COLO829 (cell line): ENCODE measurements around the gene EBF4.

Experiments
- DNase-seq: peaks from one replicate; pipeline ENCODE4 v3.0.0; 2012; ENCODE audit warnings: low spot score

The EBF4 gene

GRCh38 chr20:2700913-2701620 lies 8.5 kb downstream of the EBF4 start:
- no peak for DNase-seq

GRCh38 chr20:2701671-2702081 lies 9.1 kb downstream of the EBF4 start:
- DNase-seq = no peak

GRCh38 chr20:2703716-2704475 lies 11.3 kb downstream of the EBF4 start:
- DNase-seq = no peak

DNA sequence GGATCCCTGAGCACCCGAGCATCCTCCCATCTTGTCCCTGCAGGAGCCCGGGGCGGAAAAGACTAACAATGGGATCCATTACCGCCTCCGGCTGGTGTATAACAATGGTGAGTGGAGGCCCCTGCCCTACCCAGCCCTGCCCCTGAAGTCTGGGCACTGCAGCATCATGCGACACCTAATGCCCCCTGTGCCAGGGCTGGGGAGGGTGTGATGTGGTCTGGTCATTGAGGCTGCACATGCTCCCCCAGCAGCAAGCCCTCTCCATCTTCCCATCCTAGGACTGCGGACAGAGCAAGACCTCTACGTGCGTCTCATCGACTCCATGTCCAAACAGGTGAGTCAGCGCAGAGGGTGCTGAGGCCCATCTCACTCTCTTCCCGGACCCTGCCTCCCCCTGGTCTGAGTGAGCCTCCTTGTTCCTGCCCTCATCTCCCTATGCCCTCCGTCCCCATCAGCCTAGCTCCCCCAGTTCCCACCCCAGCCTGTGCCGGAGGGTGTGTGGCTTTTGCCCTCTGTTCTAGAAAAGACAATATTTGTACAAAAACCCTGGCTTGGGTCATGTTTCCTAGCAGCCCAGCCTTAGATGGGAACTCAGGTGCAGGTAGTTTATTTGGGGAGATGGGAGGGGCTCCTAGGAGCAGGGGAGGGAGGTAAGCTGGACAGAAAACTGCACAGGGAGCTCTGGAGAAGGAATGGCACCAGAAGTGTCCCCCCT lies 13.5 kb downstream of the EBF4 start:
- no peak for DNase-seq

- no peak for DNase-seq
These were observed 14.2 kb downstream of the EBF4 start for GRCh38 chr20:2706688-2707352.

DNA sequence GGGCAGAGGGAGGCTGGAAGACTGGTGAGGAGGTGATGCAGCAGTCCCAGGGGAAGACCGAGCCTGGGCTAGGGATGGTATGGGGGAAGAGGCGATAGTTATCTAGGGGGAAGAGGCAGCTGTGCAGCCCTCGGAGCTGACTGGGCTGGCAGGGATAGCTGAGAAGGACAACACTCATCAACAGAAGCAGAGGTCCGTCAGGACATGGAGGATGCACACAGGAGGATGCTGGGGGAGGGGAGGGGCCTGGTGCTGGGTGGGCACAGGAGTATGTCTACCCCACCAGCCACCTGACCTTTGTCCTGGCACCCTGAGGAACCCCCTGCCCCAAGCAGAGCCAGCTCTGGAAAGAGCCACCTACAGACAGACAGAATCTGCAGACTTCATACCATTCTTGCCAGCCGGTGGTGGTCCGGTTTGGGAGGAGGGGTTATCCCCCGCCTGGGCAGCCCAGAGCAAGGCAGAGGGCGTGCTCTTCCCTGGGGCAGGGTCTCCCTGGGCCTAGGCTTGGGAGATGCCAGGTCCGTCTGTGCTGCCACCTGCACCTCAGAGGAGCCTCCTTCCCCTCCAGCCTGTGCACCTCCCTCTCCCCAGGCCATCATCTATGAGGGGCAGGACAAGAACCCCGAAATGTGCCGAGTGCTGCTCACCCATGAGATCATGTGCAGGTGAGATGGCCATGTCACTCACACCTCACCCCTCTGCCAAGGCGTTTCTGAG lies 14.9 kb downstream of the EBF4 start:
- no peak for DNase-seq

- DNase-seq = no peak
These were observed 15.5 kb downstream of the EBF4 start for GRCh38 chr20:2708073-2708415.

- no peak for DNase-seq
These were observed 16.1 kb downstream of the EBF4 start for GRCh38 chr20:2708665-2709064.

- DNase-seq = no peak
These were observed 16.8 kb downstream of the EBF4 start for GRCh38 chr20:2709205-2709981.

DNA sequence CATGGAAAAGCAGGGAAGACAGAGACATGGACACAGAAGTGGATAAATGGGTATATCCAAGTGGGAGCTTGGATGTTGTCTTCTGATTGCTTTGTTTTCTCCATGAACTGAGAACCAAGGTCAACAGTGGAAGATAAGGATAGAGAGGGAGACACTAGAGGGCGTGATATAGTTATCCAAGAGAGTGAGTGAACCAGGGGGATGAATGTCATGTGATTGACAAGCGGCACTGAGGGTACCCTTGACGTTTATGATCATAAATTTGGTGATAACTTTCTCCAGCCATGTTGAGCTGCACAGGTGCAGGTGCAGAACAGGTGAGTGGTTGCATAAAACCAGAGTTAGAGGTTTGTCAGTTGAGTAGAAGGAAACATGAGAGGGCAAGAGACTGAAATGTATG lies 20.7 kb downstream of the EBF4 start:
- no peak for DNase-seq

DNA sequence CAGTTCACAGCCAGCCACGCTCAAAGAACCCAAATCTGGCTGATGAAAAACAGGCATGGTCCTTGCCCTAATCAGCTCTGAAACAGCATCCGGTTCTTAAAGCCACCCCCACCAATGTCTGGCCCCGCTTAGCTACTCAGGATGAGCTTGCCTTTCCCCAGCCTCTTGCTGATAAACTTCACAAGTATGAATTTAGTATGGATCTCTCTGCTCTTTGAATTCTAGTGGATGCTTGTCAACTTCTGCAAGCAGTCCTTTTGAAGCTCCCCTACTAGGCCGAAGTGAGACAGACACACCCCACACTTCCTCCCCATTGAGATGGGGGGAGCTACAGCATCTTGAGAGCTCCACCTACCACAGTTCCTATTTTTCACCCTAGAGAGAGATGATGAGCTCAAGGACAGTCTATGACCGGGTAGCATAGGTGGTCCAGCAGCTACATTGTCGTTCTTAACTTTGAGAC lies 36.7 kb downstream of the EBF4 start:
- no peak for DNase-seq

- no peak for DNase-seq
These were observed 37.2 kb downstream of the EBF4 start for GRCh38 chr20:2729791-2730190.

DNA sequence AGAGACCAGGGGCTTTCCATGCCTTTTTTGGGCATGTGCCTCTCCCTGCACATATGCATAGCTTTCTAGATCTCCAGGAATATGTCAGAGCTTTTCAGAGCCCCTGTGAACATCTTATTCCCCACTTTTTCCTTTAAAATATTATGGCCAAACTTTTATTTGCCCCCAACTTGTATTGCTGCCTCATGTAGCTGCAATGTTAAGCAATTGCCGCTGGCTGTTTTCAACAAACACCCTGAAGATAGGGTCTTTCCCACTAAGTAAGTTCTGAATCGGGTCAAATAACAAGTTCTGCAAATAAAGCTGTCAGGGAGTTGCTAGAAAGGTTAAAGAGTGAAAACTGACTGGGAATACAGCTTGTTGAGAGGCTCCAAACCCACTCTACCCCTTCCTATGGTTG lies 42.3 kb downstream of the EBF4 start:
- no peak for DNase-seq

DNA sequence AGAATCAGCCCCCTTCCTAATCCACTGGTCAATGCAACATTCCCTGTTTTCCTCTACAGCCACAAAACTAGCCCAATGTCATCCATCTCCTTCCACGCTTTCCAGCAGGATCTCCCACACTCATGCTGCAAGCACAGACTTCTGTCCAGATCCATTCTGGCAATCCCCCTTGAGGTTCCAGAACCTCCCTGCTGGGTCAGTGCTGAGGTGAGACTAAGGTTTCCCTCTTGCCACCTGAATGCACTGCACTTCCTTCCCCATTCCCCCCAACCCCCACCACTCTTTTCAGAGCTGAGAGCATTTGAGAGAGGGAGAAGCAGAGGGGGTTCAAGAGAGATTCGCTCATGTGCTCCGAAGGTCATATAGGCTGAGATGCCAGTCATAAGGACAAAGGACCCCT lies 43.9 kb downstream of the EBF4 start:
- DNase-seq = no peak

DNA sequence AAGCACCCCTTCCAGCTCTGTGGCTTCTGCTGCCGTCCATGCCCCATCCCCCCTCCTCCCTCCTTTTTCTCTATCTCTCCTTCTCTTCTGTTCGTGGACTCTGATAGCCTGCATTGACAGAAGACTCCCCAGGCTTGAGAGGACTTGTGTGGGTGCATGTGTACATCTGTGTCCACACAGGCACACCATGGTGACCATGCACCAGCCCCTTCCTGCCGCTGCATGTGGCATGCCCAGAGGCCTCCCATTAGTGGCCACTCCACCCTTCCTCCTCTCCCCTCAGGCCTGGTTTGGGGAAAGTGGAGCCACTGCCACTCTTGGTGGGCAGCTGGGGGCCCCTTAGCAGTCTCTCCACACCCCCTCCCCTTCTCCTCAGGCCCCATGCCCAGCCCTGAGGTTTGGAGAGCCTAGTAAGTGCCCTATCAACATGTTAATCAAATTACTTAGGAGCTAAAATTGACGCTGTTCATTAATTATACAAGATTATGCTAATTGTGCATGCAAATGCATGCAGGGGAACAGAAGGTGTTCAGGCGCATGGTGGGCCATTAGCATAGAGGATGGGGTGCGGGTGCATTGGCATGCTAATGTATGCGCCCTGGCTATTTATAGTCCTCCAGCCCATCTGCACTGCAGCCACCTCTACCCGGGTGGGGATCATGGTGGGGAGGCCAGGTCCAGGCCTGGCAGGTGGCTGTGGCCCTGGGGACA lies 45.9 kb downstream of the EBF4 start:
- DNase-seq = no peak

DNA sequence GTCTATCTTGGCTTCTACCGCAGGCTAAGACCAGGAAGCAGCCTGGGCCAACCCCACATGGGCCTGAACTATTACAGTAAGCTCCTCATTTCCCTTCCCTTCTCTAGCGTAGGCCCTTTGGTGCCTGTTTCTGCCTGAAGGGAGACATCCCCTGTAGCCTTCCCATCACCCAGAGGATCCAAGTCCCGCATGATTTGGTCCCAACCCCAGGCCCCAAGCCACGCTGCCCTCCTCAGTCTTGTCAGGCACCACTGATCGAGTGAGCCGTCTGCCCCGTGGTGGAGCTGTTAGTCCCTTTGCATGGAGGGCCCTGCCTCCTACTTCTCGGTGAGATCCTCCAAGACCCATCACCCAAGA lies 46.4 kb downstream of the EBF4 start:
- DNase-seq = no peak

DNA sequence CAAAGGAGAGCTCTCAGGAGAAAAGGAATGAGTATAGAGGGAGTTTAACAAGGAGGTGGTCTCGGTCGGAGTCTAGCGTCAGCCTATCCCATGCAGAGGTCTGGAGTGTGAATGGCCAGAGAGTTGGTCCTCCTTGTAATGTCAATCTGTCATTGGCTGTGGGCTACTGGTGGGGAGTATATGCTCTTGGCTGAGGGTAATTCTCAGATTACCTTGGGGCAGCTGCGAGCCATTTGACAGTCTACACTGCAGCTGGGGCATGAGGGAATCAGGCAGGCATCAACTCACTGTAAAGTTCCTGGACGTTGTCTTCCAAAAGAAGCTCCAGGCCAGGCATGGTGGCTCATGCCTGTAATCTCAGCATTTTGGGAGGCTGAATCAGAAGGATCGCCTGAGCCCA lies 48.1 kb downstream of the EBF4 start:
- no peak for DNase-seq

- DNase-seq = no peak
These were observed 48.9 kb downstream of the EBF4 start for GRCh38 chr20:2741463-2741862.

GRCh38 chr20:2741881-2742280 lies 49.3 kb downstream of the EBF4 start:
- DNase-seq = no peak

DNA sequence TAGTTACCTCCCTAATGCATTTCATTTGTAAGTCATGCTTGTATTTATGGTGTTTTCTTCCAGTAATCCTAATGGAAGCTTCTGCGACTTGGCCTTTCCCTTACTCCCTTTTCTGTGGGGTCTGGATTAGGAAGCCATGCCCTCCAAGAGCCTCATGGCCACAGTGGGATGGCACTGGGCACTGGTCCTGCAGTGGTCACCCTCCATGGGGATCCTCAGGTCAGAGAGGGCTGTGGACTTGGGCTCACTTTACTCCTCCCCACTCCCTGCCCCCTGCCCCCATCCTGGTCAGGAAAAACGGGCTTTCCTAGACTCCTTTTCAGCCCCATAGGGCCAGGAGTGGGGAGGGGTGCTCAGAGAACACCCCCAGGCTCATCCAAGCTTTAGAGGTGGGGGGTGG lies 49.9 kb downstream of the EBF4 start:
- no peak for DNase-seq
